OCI-LY3 (cell line): Measurements from ENCODE around the gene AADACL3.

Experiments
- H2AFZ ChIP-seq: fragments of 200-600, 300-600 bp; shearing (Covaris generic); 2 replicates; pipeline ENCODE4 v1.6.0; 2014; ENCODE audit warnings: antibody characterized with exemption, low read depth, low read length
- H3K27ac ChIP-seq: fragments of 200-600, 300-600 bp; sonication (generic); 2 replicates; pipeline ENCODE4 v1.5.1; 2014; ENCODE audit warnings: mild to moderate bottlenecking, low read length, moderate library complexity, mixed read lengths
- H3K27me3 ChIP-seq: fragments of 200-600, 300-600 bp; sonication (generic); 2 replicates; pipeline ENCODE4 v1.6.1; 2014; ENCODE audit warnings: low read depth, low read length, mixed read lengths
- H3K36me3 ChIP-seq: fragments of 200-600, 300-600 bp; sonication (generic); replicated peaks from 2 replicates; pipeline ENCODE3; 2014; ENCODE audit warnings: low read depth, low read length, mixed read lengths
- H3K4me1 ChIP-seq: fragments of 300-600, 200-600 bp; sonication (generic); 2 replicates; pipeline ENCODE4 v1.6.1; 2014; ENCODE audit warnings: low read length, mixed read lengths
- H3K4me2 ChIP-seq: fragments of 200-600, 300-600 bp; sonication (generic); 2 replicates; pipeline ENCODE4 v1.6.1; 2014; ENCODE audit warnings: low read length, mixed read lengths
- H3K4me3 ChIP-seq: fragments of 300-600, 200-600 bp; sonication (generic); 2 replicates; pipeline ENCODE4 v1.5.1; 2014; ENCODE audit warnings: antibody characterized with exemption, mild to moderate bottlenecking, low read length, moderate library complexity
- H3K79me2 ChIP-seq: fragments of 300-600, 200-600 bp; shearing (Covaris generic); 2 replicates; pipeline ENCODE4 v1.6.1; 2014; ENCODE audit warnings: mild to moderate bottlenecking, low read length, mixed read lengths
- H3K9ac ChIP-seq: fragments of 300-600, 200-600 bp; shearing (Covaris generic); 2 replicates; pipeline ENCODE4 v1.6.0; 2014; ENCODE audit warnings: mild to moderate bottlenecking, low read length, moderate library complexity
- H3K9me3 ChIP-seq: fragments of 200-600, 300-600 bp; shearing (Covaris generic); 2 replicates; pipeline ENCODE4 v1.6.1; 2014; ENCODE audit warnings: low read length, mixed read lengths; ENCODE audit not compliant: insufficient read depth
- H4K20me1 ChIP-seq: fragments of 200-600, 300-600 bp; sonication (generic); 2 replicates; pipeline ENCODE4 v1.6.1; 2016; ENCODE audit warnings: low read length, mixed read lengths; ENCODE audit not compliant: insufficient read depth
- EZH2phosphoT487 ChIP-seq: fragments of 200-600 bp; shearing (Covaris generic); IDR thresholded peaks from 2 replicates; pipeline ENCODE4 v1.6.1; 2018; ENCODE audit warnings: antibody characterized with exemption, mixed run types, low read depth
- TF ChIP-seq, protein P1 (sequence below): fragments of 200-600, 300-600 bp; sonication (generic); IDR thresholded peaks from 2 replicates; pipeline ENCODE4 v1.5.1; 2014; ENCODE audit warnings: antibody characterized with exemption, low read length, low read depth

The AADACL3 gene

DNA sequence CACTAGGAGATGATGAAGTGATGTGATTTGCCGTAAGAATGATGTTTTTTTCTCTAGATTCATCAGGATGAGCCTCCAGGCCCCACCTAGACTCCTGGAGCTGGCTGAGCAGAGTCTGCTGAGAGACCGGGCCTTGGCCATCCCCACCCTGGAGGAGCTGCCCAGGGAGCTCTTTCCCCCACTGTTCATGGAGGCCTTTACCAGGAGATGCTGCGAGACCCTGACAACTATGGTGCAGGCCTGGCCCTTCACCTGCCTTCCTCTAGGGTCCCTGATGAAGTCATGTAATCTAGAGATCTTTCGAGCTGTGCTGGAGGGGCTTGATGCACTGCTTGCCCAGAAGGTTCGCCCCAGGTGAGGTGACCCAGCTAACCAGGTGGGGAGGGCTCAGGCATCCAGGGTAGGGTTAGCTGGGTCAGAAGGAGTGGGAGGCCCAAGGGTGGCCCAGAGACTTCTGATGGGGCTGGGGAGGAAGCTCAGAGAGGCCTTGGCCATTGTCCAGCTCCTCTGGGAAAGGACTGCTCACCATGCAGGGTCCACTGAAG is 59.0 kb downstream of the AADACL3 start:
- Histone ChIP-seq H3K79me2 (no peaks in the 10 kb centered on the region), H3K27me3 (no peaks in the 10 kb centered on the region), H3K4me3 (no peak overlapping the region), H3K36me3 (no peaks in the 10 kb centered on the region), H3K27ac (no peak overlapping the region), H4K20me1 (no peaks in the 10 kb centered on the region), H3K4me2 (no peak overlapping the region), H3K9ac (no peak overlapping the region), H2AFZ (no peak overlapping the region), H3K4me1 (no peaks in the 10 kb centered on the region), H3K9me3 (no peaks in the 10 kb centered on the region)
- TF ChIP-seq EZH2phosphoT487 = no peak
- TF ChIP-seq, protein P1, sequence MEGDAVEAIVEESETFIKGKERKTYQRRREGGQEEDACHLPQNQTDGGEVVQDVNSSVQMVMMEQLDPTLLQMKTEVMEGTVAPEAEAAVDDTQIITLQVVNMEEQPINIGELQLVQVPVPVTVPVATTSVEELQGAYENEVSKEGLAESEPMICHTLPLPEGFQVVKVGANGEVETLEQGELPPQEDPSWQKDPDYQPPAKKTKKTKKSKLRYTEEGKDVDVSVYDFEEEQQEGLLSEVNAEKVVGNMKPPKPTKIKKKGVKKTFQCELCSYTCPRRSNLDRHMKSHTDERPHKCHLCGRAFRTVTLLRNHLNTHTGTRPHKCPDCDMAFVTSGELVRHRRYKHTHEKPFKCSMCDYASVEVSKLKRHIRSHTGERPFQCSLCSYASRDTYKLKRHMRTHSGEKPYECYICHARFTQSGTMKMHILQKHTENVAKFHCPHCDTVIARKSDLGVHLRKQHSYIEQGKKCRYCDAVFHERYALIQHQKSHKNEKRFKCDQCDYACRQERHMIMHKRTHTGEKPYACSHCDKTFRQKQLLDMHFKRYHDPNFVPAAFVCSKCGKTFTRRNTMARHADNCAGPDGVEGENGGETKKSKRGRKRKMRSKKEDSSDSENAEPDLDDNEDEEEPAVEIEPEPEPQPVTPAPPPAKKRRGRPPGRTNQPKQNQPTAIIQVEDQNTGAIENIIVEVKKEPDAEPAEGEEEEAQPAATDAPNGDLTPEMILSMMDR = no peak

DNA sequence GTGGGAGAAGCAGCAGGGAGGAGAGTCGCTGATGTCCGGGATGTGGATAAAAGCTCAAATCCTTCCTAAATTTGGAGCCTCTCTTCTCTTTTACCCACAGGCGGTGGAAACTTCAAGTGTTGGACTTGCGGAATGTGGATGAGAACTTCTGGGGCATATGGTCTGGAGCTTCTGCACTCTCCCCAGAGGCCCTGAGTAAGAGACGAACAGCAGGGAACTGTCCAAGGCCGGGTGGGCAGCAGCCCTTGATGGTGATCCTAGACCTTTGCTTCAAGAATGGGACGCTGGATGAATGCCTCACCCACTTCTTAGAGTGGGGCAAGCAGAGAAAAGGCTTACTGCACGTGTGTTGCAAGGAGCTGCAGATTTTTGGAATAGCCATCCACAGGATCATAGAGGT is 59.5 kb downstream of the AADACL3 start:
- Histone ChIP-seq H3K4me3 (no peak overlapping the region), H3K4me2 (no peak overlapping the region), H3K9ac (no peak overlapping the region), H3K27me3 (no peaks in the 10 kb centered on the region), H2AFZ (no peak overlapping the region), H3K9me3 (no peaks in the 10 kb centered on the region), H3K27ac (no peak overlapping the region), H3K4me1 (no peaks in the 10 kb centered on the region), H3K79me2 (no peaks in the 10 kb centered on the region), H4K20me1 (no peaks in the 10 kb centered on the region), H3K36me3 (no peaks in the 10 kb centered on the region)
- no peak for TF ChIP-seq EZH2phosphoT487
- TF ChIP-seq, protein P1 = no peak

DNA sequence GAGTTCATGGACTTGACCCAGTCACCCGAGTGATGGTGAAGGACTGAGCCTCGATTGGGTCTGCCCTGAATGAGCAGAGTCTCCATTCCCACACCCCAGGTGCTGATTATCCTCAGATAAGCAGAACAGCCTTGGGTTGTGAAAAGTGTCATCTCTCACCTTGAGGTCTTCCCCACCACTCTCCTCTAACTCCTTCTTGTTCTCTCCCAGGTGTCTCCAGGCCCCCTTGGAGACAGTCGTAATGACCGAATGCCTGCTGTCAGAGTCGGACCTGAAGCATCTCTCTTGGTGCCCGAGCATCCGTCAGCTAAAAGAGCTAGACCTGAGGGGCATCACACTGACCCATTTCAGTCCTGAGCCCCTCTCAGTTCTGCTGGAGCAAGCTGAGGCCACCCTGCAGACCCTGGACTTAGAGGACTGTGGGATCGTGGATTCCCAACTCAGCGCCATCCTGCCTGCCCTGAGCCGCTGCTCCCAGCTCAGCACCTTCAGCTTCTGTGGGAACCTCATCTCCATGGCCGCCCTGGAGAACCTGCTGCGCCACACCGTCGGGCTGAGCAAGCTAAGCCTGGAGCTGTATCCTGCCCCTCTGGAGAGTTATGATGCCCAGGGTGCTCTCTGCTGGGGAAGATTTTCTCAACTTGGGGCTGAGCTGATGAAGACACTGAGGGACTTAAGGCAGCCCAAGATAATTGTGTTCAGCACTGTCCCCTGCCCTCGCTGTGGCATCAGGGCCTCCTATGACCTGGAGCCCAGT is 61.1 kb downstream of the AADACL3 start:
- H3K79me2 ChIP-seq = no peaks in the 10 kb centered on the region
- H3K9me3 ChIP-seq = no peaks in the 10 kb centered on the region
- no peaks in the 10 kb centered on the region for H3K4me1 ChIP-seq
- H3K27me3 ChIP-seq = no peaks in the 10 kb centered on the region
- H4K20me1 ChIP-seq = no peaks in the 10 kb centered on the region
- TF ChIP-seq EZH2phosphoT487 = no peak
- TF ChIP-seq, protein P1 = no peak
- no peak overlapping the region for H3K27ac ChIP-seq
- no peak overlapping the region for H3K4me2 ChIP-seq
- H2AFZ ChIP-seq = no peak overlapping the region
- H3K4me3 ChIP-seq = no peak overlapping the region
- H3K9ac ChIP-seq = no peak overlapping the region
- H3K36me3 ChIP-seq = no peaks in the 10 kb centered on the region
